Posterior cingulate gyrus (tissue), 11 donors: ENCODE results near the gene TASP1.
A peak's percentile ranks its signal among the peaks of the same experiment; 100 is the strongest.
"Not testable (repeated sequence)": the region's sequence is repeated elsewhere in the genome, so short reads cannot be mapped to it uniquely, and the experiment has no call there.

ENCODE experiments used
- DNase-seq, 10 donors: peaks; one replicate each; pipeline versions ENCODE4 v3.0.0 to v3.0.0-alpha.2; 2020 to 2021; ENCODE audit warnings: mixed read lengths in 3 of 10
- intact Hi-C: fragments of 100-400 bp; cut with DNase I; formaldehyde crosslinking; loops from one replicate; pipeline ENCODE4 v1.15.1; 2023

Gene TASP1

DNA sequence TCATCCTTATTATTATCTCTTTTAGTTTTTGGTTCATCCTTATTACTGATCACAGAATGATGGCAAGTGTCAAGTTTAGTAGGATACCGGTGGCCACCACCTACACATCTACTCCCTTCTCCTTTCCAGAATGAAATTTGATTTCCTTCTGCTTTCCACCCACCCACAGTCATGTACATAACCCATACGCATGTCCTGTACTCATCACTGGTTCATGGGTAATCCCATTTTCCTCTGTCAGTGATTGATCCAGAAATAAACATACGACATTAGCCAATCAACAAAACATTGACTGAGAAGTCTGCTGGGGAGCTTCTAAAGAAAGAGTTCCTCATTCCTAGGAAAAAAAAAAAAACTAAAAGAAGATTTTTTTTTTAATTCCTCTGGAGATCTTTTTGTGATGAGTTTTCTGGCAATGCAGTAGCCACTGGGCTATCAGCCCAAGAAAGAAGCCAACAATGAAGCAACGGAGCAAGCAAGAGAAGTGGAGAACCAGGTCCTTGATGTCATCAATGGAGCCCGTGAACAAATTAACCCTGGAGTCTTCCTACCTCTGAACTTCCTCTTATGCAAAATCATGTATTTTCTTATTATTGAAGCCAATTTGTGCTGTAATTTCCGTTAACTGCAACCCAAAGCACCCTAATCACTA lies 127.8 kb downstream of the TASP1 start:
- intact Hi-C loops: no loop called here
- no peak for DNase-seq

DNA sequence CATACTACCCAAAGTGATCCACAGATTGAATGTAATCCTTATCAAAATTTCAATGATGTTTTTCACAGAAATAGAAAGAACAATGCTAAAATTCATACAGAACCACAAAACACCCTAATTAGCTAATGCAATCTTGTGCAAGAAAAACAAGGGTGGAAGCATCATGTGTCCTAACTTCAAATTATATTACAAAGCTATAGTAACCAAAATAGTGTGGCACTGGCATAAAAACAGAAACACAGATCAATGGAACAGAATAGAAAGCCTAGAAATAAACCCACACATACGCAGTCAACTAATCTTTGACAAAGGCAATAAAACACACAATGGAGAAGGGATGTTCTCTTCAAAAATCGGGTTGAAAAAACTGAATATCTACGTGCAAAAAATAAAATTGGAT lies 131.1 kb downstream of the TASP1 start:
- intact Hi-C loops: no loop called here
- no peak for DNase-seq

DNA sequence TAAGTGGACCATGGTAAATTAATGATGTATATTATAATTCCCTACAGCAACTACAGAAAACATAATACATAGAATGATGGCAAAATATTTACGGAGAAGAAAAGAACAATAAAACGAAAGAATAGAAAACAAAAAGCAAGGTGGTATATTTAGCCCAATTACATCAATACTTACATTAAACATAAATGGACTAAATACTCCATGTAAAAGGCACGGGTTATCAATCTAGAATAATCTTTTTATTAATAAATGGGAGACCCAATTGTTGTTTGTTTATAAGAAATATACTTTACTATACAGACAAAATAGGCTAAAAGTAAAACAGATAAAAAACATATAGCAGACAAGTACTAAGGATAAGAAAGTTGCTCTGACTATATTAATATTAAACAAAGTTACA lies 137.2 kb downstream of the TASP1 start:
- intact Hi-C loops: no loop called here
- DNase-seq: no peak

DNA sequence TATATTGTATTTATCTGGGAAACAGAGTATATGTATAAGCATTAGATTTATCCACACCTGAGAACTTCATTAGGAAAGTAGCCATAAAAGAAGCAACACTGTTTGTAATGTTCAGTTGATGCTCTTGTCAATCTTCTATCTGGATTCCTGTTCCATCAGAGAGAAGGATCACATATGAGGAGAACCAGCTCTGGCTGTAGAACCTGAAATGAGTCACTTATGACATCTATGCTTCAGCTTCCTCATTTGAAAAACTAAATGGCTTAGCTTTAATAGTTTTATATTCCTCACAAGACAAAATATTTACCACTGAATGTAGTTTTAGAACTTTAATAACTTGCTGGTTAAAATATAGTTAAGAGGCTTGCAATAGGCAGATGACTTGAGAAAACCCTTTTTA lies 144.7 kb downstream of the TASP1 start:
- intact Hi-C loops: no loop called here
- DNase-seq: no peak

DNA sequence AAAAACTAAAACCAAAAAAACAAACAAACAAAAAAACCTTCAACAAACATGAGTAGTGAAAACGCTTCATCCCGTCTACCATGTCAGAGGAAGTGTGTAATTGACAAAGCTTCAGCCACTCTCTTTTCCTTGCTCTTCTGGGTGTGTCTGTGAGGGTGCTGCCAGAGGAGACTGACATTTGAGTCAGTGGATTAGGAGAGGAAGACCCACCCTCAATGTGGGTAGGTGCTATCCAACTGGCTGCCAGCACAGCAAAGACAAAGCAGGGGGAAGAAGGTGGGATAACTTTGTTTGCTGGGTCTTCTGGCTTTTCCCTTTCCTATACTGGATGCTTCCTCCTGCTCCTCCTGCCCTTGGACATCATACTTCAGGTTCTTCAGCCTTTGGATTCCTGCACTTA lies 145.6 kb downstream of the TASP1 start:
- intact Hi-C loops: no loop called here
- DNase-seq: no peak

DNA sequence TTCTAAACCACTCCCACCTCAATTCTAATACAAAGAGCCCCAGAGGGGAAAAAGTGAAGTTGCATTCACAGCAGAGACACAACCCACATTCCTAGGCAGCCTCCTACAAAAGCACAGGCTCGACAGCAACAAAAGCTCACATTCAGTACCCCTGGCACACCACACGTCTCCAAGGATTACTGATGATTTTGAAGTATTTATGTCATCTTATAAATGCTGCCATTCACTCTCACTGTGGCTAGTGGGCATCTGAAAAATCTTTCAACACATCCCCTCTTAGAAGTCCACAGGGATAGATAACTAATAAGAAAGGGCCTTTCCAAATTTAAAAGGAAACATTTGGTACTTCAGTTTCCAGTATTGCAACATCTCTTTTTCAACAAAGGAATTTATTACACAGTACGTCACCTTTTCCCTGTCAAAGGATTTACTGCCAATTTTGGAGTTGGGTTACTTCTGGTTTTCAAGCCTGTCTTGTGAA lies 146.7 kb downstream of the TASP1 start:
- intact Hi-C loops: no loop called here
- DNase-seq: no peak

DNA sequence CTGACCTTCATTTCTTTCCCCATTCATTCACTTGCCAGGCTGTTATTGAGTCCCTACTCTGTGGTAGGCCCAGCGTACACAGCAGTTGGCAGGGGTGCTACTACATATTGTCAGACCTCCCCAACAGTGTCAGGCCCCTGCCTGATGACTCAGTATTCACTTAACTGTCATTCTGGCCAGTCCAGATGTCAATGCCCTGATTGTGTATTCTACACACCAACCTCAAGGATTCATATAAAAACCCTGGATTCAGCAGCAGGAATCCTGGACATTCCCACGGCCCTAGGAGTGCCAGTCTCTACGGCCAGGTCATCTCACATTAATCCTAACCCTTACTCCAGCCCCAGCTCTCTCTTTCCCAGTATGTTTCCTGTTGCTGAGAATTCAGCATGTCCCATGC lies 151.5 kb downstream of the TASP1 start:
- intact Hi-C loops: no loop called here
- DNase-seq: peak in 1 of 10 donors; percentile 63

DNA sequence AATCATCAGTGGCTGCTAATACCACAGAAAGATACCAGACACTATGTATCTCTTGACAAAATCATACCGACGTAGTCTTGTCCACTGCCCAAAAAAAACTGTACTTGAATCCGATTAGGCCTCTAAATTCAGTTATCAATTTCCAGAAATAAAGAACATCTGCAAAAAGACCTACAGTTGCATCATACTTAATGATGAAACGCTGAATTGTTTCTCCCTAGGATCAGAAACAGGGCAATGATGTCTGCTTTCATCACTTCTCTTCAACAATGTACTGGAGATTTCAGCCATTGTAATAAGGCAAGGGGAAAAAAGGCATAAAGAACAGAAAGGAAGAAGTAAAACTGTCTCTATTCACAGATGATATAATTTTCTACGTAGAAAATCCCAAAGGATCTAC lies 152.0 kb downstream of the TASP1 start:
- DNase-seq: no peak
- intact Hi-C loops: no loop called here

DNA sequence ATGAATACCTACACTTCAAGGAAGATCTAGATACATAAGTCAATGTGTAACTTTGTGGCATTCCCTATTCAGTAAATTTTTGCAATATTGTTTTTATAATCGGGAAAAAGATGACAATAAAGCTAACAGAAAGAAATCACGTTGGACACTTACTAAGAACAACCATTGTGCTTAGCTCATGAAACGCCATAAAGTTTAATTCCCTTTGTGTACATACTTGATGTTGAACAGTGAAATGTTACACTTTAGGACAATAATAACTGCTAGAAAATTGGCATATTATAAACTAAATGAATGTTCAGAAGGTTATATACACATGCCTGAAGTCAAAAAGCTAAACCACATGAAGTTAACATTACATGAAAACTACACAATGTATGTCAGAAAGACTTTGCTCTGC lies 153.2 kb downstream of the TASP1 start:
- no peak for DNase-seq
- intact Hi-C loops: no loop called here

DNA sequence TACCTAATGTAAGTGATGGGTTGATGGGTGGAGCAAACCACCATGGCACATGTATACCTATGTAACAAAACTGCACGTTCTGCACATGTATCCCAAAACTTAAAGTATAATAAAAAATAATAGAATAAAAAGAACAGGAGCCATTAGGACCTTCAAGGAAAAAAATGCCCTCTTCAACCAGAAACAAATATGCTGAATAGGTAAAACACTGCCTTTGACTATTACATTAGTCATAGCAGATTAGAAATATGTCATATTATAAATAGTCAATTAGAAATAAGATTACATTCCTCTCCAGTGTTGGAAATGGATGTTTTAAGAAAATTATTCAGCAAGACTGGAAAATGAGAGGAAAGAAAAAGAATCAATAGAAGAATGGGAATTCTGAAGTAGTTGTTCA lies 153.7 kb downstream of the TASP1 start:
- DNase-seq, intact Hi-C loops: not testable (repeated sequence)

DNA sequence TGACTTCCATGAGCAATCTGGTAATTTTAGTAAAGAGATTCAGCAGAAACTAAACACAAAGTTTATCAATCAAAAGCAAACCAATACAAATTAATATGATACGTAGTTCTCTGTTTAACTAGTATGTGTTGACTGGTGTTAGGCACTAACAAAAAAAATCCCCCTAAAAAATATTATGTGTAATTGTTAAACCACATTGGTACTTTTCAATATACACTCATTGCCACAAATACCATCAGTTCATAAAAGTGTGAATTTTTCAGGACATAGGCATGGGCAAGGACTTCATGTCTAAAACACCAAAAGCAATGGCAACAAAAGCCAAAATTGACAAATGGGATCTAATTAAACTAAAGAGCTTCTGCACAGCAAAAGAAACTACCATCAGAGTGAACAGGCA lies 155.3 kb downstream of the TASP1 start:
- DNase-seq, intact Hi-C loops: not testable (repeated sequence)

DNA sequence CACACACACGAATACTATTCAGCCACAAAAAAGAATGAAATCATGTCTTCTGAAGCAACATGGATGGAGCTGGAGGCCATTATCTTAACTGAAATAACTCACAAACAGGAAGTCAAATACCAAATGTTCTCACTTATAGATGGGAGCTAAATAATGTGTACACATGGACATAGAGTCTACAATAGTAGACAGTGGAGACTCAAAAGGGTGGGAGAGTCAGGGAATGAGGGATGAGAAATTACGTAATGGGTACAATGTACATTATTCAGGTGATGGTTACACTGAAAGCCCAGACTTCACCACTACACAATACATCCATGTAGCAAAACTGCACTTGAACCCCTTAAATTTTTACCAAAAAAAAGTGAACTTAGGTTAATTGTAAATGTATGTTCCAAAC lies 160.4 kb downstream of the TASP1 start:
- intact Hi-C loops: no loop called here

DNA sequence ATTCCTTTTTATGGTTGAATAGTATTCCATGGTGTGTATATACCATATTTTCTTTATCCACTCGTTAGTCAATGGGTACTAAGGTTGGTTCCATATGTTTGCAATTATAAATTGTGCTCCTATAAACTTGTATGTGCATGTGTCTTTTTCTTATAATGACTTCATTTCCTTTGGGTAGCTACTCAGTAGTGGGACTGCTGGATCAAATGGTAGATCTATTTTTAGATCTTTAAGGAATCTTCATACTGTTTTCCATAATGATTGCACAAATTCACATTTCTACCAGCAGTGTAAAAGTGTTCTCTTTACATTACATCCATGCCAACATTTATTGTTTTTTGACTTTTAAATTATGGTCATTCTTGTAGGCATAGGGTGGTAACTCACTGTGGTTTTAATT lies 164.3 kb downstream of the TASP1 start:
- DNase-seq: no peak
- intact Hi-C loops: no loop called here

More for the DNA sequence above, 160.4 kb downstream of the TASP1 start:
- DNase-seq: no peak

DNA sequence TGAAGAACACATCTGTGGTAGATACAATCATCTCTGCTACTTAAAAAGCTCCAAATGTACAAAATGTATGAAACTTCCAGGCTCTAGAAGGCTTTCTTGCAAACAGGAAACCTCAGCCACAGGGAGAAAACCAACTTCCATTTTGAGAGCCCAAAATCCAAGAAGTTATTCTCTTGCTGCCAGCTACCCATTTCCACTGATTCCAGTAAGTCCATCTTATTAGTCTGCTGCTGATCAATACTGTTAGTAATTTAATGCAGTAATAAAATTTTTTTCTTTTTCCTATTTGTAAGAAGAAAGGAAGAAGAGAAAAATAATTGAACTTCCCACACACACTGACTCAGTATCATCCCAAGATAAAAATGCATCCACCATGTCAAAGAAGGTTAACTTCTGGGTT lies 169.5 kb downstream of the TASP1 start:
- intact Hi-C loops: no loop called here

DNA sequence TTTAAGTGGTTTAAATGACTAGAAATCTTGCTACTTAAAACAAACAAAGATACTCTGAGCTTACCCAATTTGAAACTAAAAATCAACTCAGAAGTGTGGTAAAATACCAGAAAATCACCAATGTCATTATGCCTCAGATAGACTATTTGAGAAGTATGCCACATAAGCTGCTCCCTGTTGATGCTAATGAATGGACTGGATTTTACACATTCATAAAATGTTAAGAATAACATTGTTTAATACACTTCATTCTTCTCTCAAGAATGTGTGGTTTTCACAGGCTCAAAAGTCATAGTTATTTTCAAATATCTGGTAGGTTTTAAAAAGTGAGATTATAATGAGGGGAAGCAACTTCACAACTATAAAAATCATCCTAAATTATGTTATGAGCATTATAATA lies 170.6 kb downstream of the TASP1 start:
- DNase-seq: no peak
- intact Hi-C loops: no loop called here

More for the DNA sequence above, 169.5 kb downstream of the TASP1 start:
- DNase-seq: no peak

DNA sequence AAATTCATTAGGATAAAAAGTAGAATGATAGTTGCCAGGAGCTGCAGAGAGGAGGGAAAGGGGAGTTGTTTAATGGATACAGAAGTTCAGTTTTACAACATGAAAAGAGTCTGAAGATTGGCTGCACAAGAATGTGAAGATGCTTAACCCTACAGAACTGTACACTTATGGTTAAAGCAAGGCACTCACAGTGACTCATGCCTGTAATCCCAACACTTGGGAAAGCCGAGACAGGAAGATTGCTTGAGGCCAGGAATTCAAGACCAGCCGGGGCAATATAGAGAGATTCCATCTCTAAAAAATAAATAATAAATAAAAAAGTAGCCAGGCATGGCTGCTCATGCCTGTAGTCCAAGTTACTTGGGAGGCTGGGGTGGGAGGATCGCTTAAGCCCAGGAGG lies 174.0 kb downstream of the TASP1 start:
- DNase-seq: no peak
- intact Hi-C loops: no loop called here

DNA sequence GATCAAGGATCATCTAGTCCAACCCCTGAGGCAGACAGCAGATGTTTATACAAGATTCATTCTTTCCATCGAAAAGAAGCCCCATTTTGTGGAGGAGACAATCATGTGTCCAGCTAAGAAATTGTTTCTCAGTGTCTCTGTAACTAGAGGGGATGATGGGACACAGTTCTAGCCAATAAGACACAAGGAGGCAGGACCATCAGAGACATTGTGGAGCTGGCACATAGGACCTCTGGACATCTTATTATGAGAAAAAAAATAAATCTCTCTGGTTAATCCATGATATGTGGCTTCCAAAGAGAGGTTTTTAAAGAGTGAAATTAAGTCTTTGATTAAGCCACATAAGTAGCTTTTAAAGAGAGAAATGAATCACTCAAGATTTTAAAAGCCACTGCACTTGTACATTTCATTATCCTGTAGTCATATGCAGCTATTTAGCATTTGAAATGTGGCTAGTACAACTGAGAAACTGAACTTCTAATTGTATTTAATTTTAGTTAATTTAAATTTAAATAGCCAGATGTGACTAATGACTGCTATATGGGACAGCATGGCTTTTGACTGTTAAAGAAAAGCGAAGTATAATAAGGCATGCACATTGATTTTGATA lies 176.8 kb downstream of the TASP1 start:
- intact Hi-C loops: no loop called here
- no peak for DNase-seq

DNA sequence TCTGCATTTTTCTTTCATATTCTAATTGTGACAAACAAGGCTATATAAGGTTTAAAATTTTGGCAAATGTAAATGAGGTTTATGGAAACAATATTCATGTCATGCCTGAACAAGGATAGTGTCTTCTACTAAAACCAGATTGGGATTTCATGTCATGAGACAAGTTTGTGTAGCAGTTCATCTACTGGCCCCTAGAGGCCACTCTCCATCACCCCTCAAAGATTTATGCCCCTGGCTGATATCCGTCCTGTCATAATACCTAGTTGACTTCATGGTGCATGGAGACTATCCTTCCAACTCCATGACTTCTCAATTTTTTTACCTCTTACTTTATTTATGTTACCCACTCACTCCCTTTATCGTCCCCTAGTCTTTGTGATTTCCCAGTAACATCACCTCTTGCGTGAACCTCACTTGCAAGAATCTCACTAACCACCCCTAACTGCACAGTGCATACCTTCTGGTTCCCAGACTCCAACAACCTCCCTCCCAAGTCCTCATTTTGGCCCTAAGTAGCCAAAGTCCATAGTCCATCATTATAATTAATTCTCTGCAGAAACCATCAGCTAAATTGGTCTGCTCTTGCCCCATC lies 179.8 kb downstream of the TASP1 start:
- no peak for DNase-seq
- intact Hi-C loops: no loop called here

DNA sequence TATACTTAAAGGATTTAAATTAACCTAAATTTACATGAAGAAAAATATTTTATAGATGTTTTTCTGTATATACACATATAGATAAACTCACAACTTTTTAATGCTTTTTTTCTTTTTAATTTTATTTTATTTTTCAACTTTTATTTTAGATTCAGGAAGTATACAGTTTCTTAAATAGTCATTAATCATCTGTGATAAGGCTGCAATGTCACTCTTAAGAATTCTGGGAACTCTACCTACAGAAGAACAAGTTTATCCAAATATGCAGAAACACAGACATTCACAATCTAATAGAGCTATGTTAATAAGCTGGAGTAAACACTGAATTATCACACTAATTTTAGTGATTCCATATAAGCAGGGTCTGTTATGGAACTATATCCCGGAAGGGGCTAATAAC lies 181.2 kb downstream of the TASP1 start:
- intact Hi-C loops: no loop called here
- DNase-seq: no peak

DNA sequence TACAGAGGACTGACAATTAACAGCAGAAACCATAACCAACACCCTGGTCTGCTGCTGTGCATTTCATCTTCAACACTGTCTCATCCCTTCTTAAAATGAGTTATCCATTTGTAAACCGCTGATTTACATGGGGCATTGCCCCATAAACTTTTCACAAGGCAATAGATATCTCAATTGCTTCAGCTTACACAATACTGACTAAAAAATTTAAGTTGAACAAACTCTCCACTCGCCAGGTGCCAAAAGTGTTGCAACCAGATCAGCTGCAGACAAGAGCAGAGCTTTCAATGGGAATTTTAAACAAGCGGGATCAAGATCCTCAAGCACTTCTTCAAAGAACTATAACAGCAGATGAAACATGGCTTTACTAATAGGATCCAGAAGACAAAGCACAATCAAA lies 183.0 kb downstream of the TASP1 start:
- no peak for DNase-seq
- intact Hi-C loops: no loop called here

DNA sequence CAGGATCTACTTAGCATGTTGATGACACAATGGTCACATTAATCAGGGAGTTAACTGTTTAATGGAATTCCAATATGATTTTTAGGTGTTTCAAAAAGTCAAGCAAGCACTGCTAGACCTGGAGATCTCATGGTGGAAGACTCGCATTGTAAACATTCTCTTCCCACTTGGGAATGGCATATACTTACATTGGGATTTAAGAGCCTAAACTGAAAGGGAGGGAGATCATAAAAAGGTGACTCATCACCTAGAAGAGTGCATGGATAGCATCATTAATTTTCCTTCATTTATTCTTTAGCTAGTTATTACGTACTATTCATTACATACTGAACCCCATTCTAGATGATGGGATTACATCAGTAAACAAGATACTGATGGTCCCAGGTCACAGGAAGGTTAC lies 185.4 kb downstream of the TASP1 start:
- intact Hi-C loops: no loop called here
- no peak for DNase-seq

DNA sequence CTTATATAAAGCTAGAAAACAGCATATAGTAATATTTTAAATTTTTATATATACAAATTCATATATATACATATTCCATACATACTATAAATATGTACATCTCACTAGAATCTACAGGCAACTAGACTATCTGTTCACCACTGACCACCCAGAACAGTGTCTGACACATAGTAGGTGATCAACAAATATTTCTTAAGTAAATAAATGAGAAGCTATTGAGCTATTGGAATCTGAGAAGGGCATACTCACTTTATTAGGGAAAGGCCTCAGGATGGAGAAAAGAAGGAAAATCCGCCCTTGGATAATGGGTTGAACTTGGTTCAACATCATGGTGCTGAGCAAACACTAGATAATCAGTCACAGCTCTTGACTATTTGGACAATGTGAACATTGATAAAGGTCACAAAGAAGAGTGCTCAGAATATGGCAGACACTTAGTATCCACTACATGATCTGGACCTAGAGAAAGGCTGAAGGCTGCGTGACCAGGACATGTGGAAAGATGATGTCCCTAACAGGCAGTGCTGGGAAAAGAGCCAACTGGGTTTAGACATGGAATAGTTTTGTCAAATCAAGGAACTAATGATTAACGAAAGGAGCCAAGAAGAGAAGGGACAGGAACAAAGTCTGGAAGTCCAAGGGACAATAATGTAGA lies 186.1 kb downstream of the TASP1 start:
- intact Hi-C loops: no loop called here

More for the DNA sequence above, 186.1 kb downstream of the TASP1 start:
- no peak for DNase-seq
